Measurements from ENCODE around the gene SLC39A9. TPM values are rescaled to one million over a fixed set of nuclear protein-coding genes. Genes with fewer than 3 reads are reported as not detected.

Gene SLC39A9
- total RNA-seq, 1 donor from 2014 or later, result 61.2 TPM

GRCh38 chr14:69428289-69428998, 30.0 kb downstream of the SLC39A9 start:
- H3K27me3 Mint-ChIP-seq (ENCODE audit: insufficient read depth, low read depth), result no peaks in the 10 kb centered on the region
- no peaks in the 10 kb centered on the region for H3K4me1 ChIP-seq
- peaks cover 37% of the 10 kb centered on the region for H3K36me3 Mint-ChIP-seq
- H3K4me1 Mint-ChIP-seq, result no peaks in the 10 kb centered on the region
- peaks cover 12% of the 10 kb centered on the region for H3K79me2 ChIP-seq (ENCODE audit: low read depth)
- no peak overlapping the region for H3K4me3 Mint-ChIP-seq
- no peak for DNase-seq (ENCODE audit: low spot score)
- no peaks in the 10 kb centered on the region for H3K36me3 ChIP-seq
- H4K20me1 ChIP-seq (ENCODE audit: low read depth), result no peaks in the 10 kb centered on the region
- no peak overlapping the region for H3K27ac Mint-ChIP-seq
- no peaks in the 10 kb centered on the region for H3K27me3 ChIP-seq
- TF ChIP-seq CTCF (IDR thresholded peaks at IDR 0.05), result no peak
- no peak for TF ChIP-seq EZH2phosphoT487 (IDR thresholded peaks at IDR 0.05)
- TF ChIP-seq EZH2 (IDR thresholded peaks at IDR 0.05), result no peak
- no peak overlapping the region for H3K4me2 ChIP-seq
- H3K9me3 Mint-ChIP-seq, result peaks cover 4% of the 10 kb centered on the region
- no peak overlapping the region for H3K27ac ChIP-seq
- H3K9ac ChIP-seq, result no peak overlapping the region
- H3F3A ChIP-seq (ENCODE audit: low read depth), result no peaks in the 10 kb centered on the region
- H3K4me3 ChIP-seq, result no peak overlapping the region
- H3K9me3 ChIP-seq (ENCODE audit: low read depth), result no peaks in the 10 kb centered on the region
- H2AFZ ChIP-seq (replicated peaks), result no peak overlapping the region

GRCh38 chr14:69429643-69430042, 31.2 kb downstream of the SLC39A9 start:
- H3K36me3 Mint-ChIP-seq, result peaks cover 32% of the 10 kb centered on the region

GRCh38 chr14:69430306-69430939, 31.9 kb downstream of the SLC39A9 start:
- TF ChIP-seq EZH2 (IDR thresholded peaks at IDR 0.05), result no peak
- no peak for TF ChIP-seq CTCF (IDR thresholded peaks at IDR 0.05)
- no peak for TF ChIP-seq EZH2phosphoT487 (IDR thresholded peaks at IDR 0.05)
- H3K4me3 Mint-ChIP-seq, result no peak overlapping the region
- Histone ChIP-seq H3F3A (ENCODE audit: low read depth) (no peaks in the 10 kb centered on the region), H3K9me3 (ENCODE audit: low read depth) (no peaks in the 10 kb centered on the region), H3K4me3 (no peak overlapping the region), H3K27me3 (no peaks in the 10 kb centered on the region), H3K4me2 (no peak overlapping the region), H3K4me1 (no peaks in the 10 kb centered on the region), H3K27ac (no peak overlapping the region), H3K79me2 (ENCODE audit: low read depth) (peaks cover 25% of the 10 kb centered on the region), H3K9ac (no peak overlapping the region), H4K20me1 (ENCODE audit: low read depth) (no peaks in the 10 kb centered on the region), H3K36me3 (no peaks in the 10 kb centered on the region), H2AFZ (replicated peaks) (no peak overlapping the region)
- no peak overlapping the region for H3K27ac Mint-ChIP-seq
- no peaks in the 10 kb centered on the region for H3K27me3 Mint-ChIP-seq (ENCODE audit: insufficient read depth, low read depth)
- peaks cover 4% of the 10 kb centered on the region for H3K9me3 Mint-ChIP-seq
- no peak for DNase-seq (ENCODE audit: low spot score)
- no peaks in the 10 kb centered on the region for H3K4me1 Mint-ChIP-seq
- H3K36me3 Mint-ChIP-seq, result peaks cover 31% of the 10 kb centered on the region

More at GRCh38 chr14:69429643-69430042, 31.2 kb downstream of the SLC39A9 start:
- Histone ChIP-seq H3K9ac (no peak overlapping the region), H3K4me1 (no peaks in the 10 kb centered on the region), H3F3A (ENCODE audit: low read depth) (no peaks in the 10 kb centered on the region), H3K79me2 (ENCODE audit: low read depth) (peaks cover 20% of the 10 kb centered on the region), H3K27ac (no peak overlapping the region), H2AFZ (replicated peaks) (no peak overlapping the region), H3K9me3 (ENCODE audit: low read depth) (no peaks in the 10 kb centered on the region), H3K4me2 (no peak overlapping the region), H3K27me3 (no peaks in the 10 kb centered on the region), H3K36me3 (no peaks in the 10 kb centered on the region), H4K20me1 (ENCODE audit: low read depth) (no peaks in the 10 kb centered on the region), H3K4me3 (no peak overlapping the region)
- H3K27ac Mint-ChIP-seq, result no peak overlapping the region
- no peak for DNase-seq (ENCODE audit: low spot score)
- no peaks in the 10 kb centered on the region for H3K4me1 Mint-ChIP-seq
- H3K4me3 Mint-ChIP-seq, result no peak overlapping the region
- H3K9me3 Mint-ChIP-seq, result peaks cover 4% of the 10 kb centered on the region
- TF ChIP-seq EZH2phosphoT487 (IDR thresholded peaks at IDR 0.05) (no peak), EZH2 (IDR thresholded peaks at IDR 0.05) (no peak), CTCF (IDR thresholded peaks at IDR 0.05) (no peak)
- H3K27me3 Mint-ChIP-seq (ENCODE audit: insufficient read depth, low read depth), result no peaks in the 10 kb centered on the region

Data from neural progenitor cell (in vitro differentiated cells).